GM18907 (cell line): ENCODE data around the gene ZNF335.
"Not testable (repeated sequence)": the region's sequence is repeated elsewhere in the genome, so short reads cannot be mapped to it uniquely, and the experiment has no call there.

Experiments
- ATAC-seq: cut with Tn5 transposase; IDR thresholded peaks from one replicate; pipeline ENCODE4 v1.9.1; 2021; ENCODE audit warnings: mild to moderate bottlenecking, moderate library complexity; ENCODE audit not compliant: unreplicated experiment

ZNF335 gene

GRCh38 chr20:45911486-45912343 lies 60.3 kb downstream of the ZNF335 start, which contains the start of gene PLTP:
Gene PLTP, minus strand, starts transcription at chr20:45912155. Its CDS starts 703 bp downstream, at chr20:45911452.
- no peak for ATAC-seq

GRCh38 chr20:45910670-45911485 lies 61.1 kb downstream of the ZNF335 start:
- ATAC-seq = peak; percentile 91

GRCh38 chr20:45909817-45910669 lies 62.0 kb downstream of the ZNF335 start:
- ATAC-seq = no peak

GRCh38 chr20:45909336-45909808 lies 62.6 kb downstream of the ZNF335 start:
- ATAC-seq = no peak

- ATAC-seq = no peak
These were observed 63.9 kb downstream of the ZNF335 start for GRCh38 chr20:45908084-45908483.

- no peak for ATAC-seq
These were observed 64.6 kb downstream of the ZNF335 start for GRCh38 chr20:45907219-45907948.

GRCh38 chr20:45905505-45906079 lies 66.4 kb downstream of the ZNF335 start:
- ATAC-seq = no peak

GRCh38 chr20:45904583-45905504 lies 67.2 kb downstream of the ZNF335 start:
- ATAC-seq = no peak

GRCh38 chr20:45902199-45902701 lies 69.8 kb downstream of the ZNF335 start:
- ATAC-seq = no peak

GRCh38 chr20:45901332-45901731 lies 70.7 kb downstream of the ZNF335 start:
- not testable (repeated sequence) for ATAC-seq

- ATAC-seq = no peak
These were observed 72.8 kb downstream of the ZNF335 start for GRCh38 chr20:45899046-45899835.
